Measurements from ENCODE around the gene TSPO2. TPM values are rescaled to one million over a fixed set of nuclear protein-coding genes. Genes with fewer than 3 reads are reported as not detected.

The TSPO2 gene
- total RNA-seq, 1 donor = not detected

DNA sequence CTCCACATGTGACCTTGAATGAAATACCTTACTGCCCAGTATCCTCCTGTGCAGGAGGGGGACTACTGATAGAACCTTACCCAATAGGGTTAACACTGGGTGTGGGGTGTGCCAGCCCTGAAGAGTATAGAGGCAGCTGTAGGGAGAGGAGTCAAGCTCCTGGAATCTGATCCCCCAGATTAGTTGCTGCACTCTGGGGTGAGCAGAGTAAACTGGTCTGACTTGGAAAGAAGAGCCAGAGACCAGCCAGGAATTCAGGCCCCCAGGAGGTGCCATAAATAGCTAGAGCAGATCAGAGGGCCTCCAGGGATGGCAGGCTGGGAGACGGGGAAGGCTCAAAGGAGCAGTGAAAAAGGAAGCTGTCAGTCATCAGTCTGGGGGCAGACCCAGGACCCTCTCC lies 7.3 kb downstream of the TSPO2 start:
- no peak overlapping the region for H3K4me3 ChIP-seq (ENCODE audit: low read depth, low read length)
- TF ChIP-seq, protein P1, sequence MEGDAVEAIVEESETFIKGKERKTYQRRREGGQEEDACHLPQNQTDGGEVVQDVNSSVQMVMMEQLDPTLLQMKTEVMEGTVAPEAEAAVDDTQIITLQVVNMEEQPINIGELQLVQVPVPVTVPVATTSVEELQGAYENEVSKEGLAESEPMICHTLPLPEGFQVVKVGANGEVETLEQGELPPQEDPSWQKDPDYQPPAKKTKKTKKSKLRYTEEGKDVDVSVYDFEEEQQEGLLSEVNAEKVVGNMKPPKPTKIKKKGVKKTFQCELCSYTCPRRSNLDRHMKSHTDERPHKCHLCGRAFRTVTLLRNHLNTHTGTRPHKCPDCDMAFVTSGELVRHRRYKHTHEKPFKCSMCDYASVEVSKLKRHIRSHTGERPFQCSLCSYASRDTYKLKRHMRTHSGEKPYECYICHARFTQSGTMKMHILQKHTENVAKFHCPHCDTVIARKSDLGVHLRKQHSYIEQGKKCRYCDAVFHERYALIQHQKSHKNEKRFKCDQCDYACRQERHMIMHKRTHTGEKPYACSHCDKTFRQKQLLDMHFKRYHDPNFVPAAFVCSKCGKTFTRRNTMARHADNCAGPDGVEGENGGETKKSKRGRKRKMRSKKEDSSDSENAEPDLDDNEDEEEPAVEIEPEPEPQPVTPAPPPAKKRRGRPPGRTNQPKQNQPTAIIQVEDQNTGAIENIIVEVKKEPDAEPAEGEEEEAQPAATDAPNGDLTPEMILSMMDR (IDR thresholded peaks at IDR 0.05; ENCODE audit: insufficient read depth, low read depth, low read length) = no peak
- no peak for DNase-seq (ENCODE audit: low read depth)

DNA sequence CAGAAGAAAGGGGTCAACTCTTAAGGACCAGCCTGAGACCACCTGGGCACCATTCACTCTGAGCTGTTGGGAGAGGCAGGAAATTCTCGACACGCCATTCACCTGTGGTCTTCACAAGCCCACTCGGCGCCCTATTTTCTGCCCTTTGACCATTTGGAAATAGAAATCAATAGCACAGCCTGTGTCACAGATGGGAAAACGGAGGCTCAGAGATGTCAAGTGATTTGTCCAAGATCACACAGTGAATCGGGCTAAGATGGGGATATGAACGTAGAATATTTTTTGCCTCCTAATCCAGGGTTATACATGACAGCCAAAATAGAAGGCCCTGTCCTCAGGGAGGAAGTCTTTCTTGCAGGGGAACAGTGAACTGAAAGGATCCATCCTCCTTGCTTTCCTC lies 7.7 kb downstream of the TSPO2 start:
- DNase-seq (ENCODE audit: low read depth) = no peak
- no peak overlapping the region for H3K4me3 ChIP-seq (ENCODE audit: low read depth, low read length)
- TF ChIP-seq, protein P1 (IDR thresholded peaks at IDR 0.05; ENCODE audit: insufficient read depth, low read depth, low read length) = no peak

DNA sequence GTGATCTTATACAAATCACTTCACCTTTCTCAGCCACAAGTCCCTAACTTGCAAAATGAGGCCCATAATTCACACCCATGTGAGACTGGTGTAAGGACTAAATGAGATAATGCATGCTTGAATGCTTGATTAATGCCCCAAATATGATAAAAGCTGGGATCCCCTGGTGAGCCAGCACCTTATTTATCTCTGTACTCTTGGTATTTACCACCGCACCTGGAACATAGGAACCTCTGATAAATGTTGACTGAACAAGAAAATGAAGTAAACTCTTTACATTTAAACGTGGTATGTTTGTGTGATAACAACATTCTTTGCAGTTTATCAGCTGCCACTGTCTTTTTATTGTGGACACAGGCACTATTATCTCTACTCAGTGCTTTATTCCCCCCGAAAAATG lies 8.3 kb downstream of the TSPO2 start:
- H3K4me3 ChIP-seq (ENCODE audit: low read depth, low read length) = no peak overlapping the region
- no peak for DNase-seq (ENCODE audit: low read depth)
- TF ChIP-seq, protein P1 (IDR thresholded peaks at IDR 0.05; ENCODE audit: insufficient read depth, low read depth, low read length) = no peak

DNA sequence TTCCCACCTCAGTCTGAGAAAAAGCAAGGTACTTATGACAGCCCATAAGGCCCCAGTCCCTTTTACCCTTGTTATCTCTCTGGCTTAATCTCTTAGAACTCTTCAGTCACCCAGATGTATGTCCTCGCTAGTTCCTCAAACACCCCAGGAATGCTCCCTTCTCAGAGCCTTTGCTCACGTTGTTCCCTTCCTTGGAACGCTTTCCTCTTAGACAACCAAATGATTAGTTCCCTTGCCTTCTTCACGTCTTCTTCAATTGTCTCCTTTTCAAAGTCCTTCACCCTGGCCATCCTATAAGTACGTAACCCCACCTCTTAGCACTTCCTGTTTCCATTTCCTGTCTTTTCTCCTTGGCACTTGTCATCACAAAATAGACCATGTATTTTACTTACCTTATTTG lies 9.6 kb downstream of the TSPO2 start:
- TF ChIP-seq, protein P1 (IDR thresholded peaks at IDR 0.05; ENCODE audit: insufficient read depth, low read depth, low read length) = no peak
- no peak for DNase-seq (ENCODE audit: low read depth)
- H3K4me3 ChIP-seq (ENCODE audit: low read depth, low read length) = no peak overlapping the region

DNA sequence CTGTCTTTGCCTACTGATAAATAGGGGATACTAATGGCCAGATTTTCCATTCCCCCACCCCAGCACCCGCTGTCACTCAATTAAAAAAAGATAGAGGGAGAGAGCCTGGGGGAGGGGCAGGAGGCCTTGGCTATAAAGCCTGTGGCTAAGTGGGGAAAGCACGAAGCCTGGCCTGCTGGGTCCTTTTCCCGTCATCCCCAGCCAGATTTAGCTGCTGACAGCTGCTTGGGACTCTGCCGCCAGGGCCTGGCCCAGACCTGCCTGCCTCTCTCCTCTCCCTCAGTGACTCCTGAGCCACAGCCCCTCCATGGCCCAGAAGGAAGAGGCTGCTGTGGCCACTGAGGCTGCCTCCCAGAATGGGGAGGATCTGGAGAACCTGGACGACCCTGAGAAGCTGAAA lies 10.8 kb downstream of the TSPO2 start, which contains the start of gene APOBEC2:
Gene APOBEC2 (plus strand): TSS at position 162 of the 400 bp plus-strand sequence. CDS start 146 bp downstream, at position 308.
- TF ChIP-seq, protein P1 (IDR thresholded peaks at IDR 0.05; ENCODE audit: insufficient read depth, low read depth, low read length) = no peak
- no peak within 1 kb of the TSS for H3K4me3 ChIP-seq (ENCODE audit: low read depth, low read length)
- DNase-seq (ENCODE audit: low read depth) = no peak

DNA sequence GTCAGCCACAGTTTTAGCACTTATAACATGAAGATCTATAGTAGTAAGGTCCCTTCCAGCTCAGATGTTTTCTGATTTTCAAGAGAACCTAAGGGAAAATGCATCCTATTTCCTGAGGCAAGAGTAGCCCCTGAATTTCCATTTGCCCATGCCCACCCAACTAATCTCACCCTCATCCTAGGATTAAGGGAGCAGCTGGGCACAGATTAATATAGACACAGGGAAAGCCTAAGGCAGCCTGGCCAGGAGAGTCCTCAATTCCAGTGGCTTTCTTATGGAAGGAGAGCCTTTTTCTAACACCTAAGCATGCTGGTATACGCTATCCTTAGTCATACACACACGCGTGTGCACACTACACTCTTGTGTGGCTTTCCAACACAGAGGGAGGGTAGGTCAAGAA lies 12.2 kb downstream of the TSPO2 start:
- TF ChIP-seq, protein P1 (IDR thresholded peaks at IDR 0.05; ENCODE audit: insufficient read depth, low read depth, low read length) = no peak
- no peak for DNase-seq (ENCODE audit: low read depth)
- no peak overlapping the region for H3K4me3 ChIP-seq (ENCODE audit: low read depth, low read length)

DNA sequence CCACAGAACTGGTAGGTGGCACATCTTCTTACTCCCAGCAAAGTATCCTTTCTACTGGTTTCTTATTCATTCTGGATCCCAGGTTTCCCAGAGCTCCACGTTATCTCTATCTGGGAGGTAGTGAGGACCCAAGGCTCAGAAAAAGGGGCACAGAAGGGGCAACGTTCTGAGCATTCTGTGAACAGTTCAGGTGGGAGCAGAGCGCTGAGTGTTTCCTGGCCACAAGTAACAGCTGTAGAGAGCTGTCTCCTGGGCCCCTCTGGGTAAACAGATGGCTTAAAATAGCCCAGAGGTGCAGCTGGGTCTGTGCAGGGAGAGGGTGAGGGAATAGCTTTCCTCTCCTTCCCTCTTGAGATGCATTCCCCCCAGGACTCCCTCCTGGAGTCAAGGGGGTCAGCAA lies 12.9 kb downstream of the TSPO2 start:
- no peak for DNase-seq (ENCODE audit: low read depth)
- TF ChIP-seq, protein P1 (IDR thresholded peaks at IDR 0.05; ENCODE audit: insufficient read depth, low read depth, low read length) = no peak
- no peak overlapping the region for H3K4me3 ChIP-seq (ENCODE audit: low read depth, low read length)

All from fibroblast of villous mesenchyme (primary cell).